HG03571 (cell line): ENCODE data around the gene MAPKAP1.

Experiments
- ATAC-seq: cut with Tn5 transposase; IDR thresholded peaks from one replicate; pipeline ENCODE4 v1.9.1; 2021; ENCODE audit not compliant: unreplicated experiment

MAPKAP1 gene

GRCh38 chr9:125541840-125542243 lies 165.2 kb downstream of the MAPKAP1 start:
- ATAC-seq: no peak

DNA sequence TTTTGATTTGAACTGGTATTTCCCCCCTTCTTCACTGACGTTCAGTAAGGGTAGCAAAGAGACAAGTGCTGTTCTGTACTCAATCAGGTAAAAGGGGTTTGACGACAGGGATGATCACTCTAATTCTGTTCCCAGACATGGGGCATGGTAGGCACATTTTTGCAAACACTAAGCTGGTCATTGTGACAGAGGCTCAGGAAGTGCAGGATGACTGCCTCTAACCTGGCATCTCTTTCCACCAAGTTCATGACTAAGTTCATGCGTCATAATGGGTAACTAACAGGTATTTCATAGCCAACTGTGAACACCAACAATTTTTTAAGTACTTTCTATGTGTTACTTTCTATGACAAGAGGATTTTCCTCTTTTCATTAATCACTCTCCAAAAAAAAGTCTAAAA lies 166.5 kb downstream of the MAPKAP1 start:
- ATAC-seq: no peak

- ATAC-seq: no peak
These were observed 168.9 kb downstream of the MAPKAP1 start for GRCh38 chr9:125538092-125538473.

GRCh38 chr9:125537442-125538091 lies 169.4 kb downstream of the MAPKAP1 start:
- no peak for ATAC-seq

- no peak for ATAC-seq
These were observed 170.2 kb downstream of the MAPKAP1 start for GRCh38 chr9:125536776-125537175.

DNA sequence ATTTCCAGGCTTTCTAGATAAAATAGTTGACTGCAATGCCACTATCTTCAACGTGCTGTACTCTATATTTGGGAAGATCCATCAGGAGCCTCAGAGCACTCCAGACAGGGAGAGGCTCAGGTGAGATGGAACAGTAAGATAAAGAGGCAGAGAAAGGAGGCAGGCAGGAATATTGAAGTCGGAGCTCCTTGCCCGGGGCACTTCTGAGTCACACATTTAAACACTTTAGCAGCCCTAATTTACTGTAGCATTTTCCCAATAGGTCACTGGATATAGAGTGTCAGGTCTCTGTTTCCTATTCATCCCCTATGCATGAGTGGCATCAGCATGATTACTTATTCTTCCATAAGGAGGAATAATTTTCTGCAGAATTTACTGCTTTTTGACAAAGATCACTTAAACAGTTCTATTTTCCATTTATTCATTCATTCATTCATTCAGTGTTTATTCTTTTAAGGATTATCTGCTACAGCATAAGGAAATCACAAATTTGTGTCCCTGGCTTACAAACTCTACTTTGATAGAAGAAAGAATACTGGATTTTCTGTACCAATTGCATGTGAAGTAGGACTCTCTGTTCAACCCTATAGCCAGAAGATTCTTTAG lies 170.7 kb downstream of the MAPKAP1 start:
- ATAC-seq: no peak

DNA sequence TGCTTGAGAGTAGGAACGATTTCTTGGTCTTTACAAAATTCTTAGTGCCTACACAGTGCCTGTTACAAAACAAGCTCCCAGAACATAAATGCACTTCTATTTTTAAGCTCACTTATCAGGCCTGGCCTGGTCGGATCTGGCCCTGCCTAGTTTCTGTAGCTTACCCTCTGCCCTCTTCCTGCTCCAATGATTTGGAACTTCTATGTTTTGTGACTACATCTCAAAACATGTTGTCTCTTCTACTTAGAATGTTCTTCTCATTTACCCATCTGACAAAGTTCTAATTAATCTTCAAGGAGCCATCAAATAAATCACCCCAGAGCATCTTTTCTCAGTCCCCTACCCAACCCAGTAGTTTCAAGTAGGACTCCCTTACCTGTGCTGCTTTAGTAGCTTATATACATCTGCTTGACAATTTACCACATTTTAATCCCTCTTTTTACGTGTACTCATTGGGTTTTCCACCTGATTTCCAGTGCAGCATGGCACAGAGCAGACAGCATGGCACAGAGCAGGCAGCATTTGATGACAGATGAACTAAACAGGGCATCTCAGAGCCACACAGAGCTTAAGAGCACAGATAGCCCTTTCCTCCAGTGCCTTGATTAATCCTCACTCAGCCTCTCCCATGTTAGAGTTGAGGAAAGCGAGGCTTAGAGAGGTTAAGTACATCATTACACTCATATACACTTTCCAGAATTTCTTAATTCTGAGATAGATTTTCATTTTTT lies 171.9 kb downstream of the MAPKAP1 start:
- ATAC-seq: no peak

- ATAC-seq: no peak
These were observed 174.0 kb downstream of the MAPKAP1 start for GRCh38 chr9:125532812-125533594.

DNA sequence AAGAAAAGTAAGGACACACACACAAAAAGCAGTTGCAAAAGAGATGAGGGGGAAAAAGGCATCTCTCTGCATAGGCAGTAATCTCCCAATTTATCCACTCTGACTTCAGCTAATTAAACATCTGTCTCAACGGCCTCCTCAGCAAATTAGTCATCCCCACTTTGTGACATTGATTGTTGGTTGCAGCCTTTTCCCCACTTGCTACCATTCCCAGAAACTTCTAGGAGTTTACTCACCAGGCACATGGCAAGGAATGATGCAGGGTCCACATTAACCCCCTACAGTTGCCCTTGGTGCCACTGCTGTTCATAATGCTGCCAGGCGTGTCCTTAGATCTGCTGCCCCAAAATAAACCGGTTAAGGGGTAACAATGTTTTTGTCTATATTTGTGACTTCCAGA lies 174.6 kb downstream of the MAPKAP1 start:
- no peak for ATAC-seq

GRCh38 chr9:125529589-125530515 lies 177.2 kb downstream of the MAPKAP1 start:
- ATAC-seq: peak; percentile 72

GRCh38 chr9:125529107-125529506 lies 177.9 kb downstream of the MAPKAP1 start:
- ATAC-seq: no peak

DNA sequence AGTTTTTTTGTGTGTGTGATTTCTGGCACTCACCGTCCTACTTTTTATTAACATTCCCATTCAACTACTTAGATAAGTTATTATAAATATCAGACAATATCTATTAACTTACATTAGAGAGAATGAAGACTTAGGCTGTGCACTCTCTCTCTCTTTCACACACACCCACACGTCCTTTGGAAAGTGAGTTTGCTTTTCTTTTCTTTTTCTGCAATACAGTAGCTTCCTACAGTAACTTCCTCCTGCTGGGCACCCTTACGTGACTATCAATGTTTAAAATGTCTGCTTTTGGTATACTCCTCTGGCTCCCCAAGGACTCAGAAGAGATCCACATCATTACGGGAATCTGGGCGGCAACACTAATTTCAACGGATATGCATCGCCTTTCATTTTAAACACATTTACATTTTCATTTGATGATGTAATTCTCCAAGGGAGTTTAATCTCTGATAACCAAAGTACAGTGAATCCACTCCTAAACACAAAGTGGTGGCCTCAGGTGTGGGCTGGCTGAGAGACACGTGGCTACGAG lies 179.5 kb downstream of the MAPKAP1 start:
- no peak for ATAC-seq

GRCh38 chr9:125525921-125526631 lies 180.9 kb downstream of the MAPKAP1 start:
- ATAC-seq: no peak

DNA sequence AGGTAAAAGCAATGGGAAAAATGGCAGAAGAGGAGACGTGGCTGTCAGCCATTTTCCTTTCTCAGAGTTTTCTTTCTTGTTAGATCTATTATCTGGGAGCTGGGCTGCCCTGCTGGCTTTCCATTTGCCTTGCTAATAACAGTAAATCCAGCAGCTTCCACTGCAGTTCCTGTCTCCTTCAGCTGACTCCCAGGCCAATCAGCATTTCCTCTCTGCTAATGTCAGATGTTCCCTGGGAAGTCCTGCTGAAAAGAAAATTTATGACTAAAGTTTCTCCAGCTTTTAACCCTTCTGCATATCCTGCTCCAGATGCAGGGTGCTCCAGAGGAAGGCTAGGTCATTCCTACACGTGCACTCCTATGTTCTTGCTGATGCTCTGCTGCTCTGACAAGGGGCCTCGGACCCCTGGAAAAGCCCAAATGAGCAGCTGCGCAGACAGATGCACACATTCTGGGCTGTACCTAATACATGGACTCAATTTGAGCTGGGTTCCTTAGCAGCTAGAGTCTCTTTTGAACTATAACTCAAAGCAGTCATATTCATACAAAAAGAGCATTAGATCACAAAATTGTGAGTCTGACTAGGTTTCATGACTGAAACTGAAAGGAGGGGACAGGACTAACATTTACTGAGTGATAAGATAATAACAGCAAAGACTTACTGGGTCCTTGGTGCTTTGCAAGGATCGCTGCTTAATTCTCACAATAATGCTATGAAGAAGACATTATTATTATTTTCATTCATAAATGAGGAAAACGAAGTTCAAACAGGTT lies 182.2 kb downstream of the MAPKAP1 start:
- no peak for ATAC-seq

GRCh38 chr9:125523681-125524080 lies 183.3 kb downstream of the MAPKAP1 start:
- no peak for ATAC-seq

- ATAC-seq: no peak
These were observed 184.7 kb downstream of the MAPKAP1 start for GRCh38 chr9:125522328-125522725.

DNA sequence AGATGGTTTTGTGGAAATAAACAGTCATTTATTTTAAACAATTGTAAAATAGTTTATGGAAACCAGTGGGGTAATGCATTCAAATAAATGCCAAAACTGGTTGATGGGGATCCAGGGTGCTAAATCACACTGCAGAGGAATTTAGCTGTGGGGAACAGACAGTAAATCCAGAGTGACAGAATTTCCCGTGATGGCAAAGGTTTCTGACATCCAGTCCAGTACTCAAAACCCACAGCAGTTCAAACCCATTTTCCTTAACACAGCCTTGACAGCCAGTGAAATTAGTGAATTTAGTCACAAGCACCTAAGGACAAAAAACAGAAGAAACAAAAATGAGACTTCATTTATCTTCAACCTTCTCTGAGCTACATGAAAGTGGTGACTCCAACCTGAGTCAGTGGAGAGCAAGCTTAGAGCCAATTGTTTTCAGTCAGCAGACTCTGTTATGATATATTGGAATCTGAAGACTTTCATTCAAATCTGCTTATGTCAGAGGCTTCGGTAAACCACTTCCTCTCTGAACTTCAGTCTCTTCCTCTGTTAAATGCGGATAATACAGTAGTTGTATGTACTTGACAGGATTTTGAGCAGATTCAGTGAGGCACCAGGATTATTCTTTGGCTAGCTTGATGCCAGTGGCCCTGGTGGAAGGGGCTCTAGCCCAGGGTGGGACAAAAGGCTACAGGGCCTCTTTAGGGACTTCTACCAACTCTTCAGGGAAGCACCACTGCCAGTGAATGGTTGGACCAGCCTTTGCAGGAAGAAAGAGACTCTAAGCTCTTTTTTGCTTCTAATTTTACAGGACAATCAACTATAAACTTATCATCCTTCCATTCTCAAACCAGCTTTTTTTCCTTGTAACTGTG lies 185.3 kb downstream of the MAPKAP1 start:
- ATAC-seq: no peak

DNA sequence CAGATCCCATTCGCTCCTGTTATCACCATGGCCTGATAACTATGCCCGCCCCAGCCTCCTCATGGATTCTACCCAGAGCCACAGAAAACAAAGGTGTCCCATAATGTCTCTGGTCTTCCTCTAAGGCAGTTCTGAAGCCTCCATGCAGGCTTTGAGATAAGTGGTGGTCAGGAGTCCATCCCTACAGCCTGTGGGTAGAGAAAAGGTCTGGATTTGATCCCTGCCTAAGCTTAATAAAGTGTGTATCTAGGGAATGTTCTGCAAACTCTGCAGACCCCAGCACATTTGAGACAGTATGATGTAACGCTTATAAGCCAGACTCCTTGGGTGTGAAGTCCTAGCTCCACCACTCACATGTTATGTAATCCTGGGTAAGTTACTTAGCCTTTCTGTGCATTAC lies 187.3 kb downstream of the MAPKAP1 start:
- ATAC-seq: no peak
